HG02610 (cell line): ENCODE data around the gene TPSAB1.

Experiments used
- ATAC-seq: cut with Tn5 transposase; IDR thresholded peaks from one replicate; pipeline ENCODE4 v1.9.1; 2021; ENCODE audit warnings: mild to moderate bottlenecking, moderate library complexity; ENCODE audit not compliant: unreplicated experiment

TPSAB1 gene

DNA sequence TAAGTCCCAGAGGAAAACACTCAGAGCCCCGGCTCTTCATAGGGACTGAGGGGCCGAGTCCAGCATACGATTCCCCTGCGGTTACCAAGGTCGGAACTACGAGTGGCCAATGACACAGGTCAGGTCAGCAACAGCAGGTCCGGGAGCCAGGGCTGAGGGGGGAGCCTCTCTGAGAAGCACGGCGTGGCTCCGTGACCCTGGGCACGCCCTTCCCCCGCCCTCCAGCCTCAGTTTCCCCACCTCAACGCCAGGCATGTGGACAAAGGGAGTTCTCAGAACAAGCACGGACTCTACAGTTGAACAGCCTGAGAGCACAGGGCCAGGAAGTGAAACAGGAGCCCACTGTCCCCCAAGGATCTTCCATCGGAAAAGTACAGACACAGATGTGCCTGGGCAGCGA is 41.0 kb downstream of the TPSAB1 start:
- no peak for ATAC-seq

DNA sequence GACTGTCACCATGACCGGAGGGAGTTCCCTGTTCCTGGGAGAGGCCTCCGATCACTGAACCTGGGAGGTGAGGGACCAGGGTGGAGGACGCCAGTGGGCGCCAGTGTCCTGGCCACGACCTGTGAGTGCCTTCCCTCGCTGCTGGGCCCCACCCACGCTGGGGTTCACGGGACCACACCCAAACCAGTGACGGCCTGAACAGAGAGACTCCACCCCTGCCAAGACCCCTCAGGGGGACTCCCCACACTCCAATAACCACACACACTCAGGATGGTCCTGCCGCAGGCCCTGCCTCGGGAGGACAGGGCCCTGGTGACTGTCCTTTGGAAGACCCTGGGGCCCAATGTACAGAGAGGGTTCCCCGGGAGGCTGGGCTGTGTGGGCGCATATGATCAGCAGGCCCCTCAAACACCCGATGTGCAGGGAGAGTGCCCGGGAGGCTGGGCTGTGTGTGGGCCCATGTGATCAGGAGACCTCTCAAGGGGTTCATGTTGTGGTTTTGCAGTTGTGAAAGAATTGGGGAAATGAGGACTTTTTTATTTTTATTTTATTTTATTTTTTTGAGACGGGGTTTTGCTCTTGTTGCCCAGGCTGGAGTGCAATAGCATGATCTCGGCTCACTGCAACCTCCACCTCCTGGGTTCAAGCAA is 41.9 kb downstream of the TPSAB1 start:
- ATAC-seq = no peak

DNA sequence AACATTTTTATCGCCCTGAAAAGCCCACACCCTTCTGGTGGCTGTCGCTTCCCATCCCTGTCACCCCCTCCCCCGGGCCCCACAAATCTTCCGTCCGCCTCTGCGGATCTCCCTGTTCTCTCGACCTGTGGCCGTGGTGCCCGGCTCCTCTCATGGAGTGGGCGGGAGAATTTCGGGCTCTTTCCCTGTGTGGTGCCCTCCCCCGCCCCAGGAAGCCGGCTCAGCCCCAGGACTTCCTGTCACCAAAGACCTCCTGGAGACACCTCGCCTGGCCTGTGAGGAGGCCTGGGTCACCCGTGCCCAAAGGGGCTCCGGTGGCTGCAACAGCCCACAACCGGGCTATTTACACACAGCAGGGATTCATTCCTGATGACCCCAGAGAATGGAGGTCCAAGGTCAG is 42.8 kb downstream of the TPSAB1 start:
- ATAC-seq = no peak

DNA sequence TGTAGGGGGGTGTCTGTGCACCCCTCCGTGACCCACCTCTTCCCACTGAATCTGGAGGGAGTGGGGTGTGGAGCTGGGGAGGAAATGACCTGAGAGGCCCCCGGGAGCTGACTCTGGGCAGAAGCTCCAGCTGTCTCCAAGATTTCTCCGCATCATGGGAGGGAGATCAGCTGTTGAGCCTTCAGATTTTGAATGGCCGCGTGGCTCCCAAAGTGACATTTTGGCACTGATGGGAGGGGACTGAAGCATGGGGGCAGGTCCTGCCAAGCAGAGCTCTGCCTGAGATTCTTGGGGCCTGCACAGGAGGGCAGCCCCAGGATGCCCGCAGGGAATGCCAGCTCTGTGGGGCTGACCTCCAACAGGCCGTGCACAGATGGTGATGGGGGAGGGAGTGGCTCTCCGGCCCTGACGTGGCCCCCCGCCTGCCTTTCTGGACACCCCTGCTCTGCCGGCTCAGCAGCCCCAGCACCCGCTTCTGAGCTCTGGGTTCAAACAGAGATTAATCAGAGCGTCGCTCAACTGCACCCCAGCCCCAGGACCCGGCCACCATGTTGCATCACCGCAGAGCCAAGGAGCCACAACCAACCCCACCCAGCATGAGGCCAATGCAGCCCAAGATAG is 43.6 kb downstream of the TPSAB1 start:
- ATAC-seq = no peak

DNA sequence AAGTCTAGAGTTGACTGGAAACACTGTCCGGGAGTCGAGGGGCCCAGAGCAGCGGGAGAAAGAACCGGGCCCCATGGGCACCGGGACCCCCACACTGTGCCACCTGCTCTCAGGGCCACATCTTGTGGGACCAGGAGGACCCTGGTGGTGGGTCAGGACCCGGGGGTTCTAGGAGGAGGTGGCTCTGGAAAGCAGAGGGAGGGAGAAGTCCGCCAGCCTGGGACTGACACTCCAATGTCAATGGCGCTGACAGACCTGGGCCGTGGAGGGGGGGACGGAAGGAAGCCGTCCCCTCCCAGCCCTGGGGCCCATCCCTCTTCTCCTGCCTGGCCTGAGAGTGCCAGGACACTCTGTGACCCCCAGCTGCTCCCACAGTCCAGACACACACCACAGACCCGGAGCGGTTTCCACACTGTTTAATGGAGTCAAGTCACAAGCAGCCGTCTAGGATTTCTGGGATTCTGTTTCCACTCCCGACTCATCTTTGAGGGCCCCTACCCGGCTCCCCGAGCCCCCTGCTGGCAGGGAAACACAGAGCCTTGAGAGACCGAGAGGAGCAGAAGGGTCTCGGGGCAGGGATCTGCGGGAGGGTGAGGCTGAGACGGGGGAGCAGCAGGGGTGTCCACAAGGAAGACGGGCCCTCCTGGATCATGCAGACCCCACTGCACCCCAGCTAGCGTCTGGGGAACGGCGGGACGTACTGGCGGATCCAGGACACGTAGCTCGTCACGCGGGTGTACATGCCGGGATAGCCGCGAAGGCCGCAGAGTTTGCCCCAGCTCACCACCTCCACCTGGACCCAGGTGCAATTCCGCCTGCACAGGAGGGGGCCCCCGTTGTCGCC is 45.4 kb downstream of the TPSAB1 start:
- ATAC-seq = no peak

DNA sequence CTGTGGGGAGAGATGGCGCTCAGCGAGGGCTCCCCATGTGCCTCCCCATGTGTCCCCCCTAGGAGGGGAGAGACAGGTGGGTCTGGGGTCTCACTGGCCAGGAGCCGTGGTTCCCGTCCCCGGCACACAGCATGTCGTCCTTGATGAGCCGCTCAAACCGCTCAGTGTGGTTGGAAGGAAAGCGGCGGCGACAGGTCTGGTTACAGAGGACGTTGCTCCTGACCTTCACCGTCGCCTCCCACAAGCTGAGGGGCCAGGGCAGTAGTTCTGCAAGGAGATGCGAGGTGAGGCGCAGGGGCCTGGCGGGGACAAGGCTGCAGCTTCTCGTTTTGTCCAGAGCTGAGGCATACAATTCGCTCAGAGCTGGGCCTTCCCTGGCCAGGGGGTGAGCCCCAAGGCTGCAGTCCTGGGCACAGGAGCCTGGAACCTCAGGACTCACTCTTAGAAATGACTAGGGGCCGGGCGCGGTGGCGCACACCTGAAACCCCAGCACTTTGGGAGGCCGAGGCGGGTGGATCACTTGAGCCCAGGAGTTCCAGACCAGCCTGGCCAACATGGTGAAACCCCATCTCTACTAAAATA is 46.1 kb downstream of the TPSAB1 start:
- ATAC-seq = no peak

DNA sequence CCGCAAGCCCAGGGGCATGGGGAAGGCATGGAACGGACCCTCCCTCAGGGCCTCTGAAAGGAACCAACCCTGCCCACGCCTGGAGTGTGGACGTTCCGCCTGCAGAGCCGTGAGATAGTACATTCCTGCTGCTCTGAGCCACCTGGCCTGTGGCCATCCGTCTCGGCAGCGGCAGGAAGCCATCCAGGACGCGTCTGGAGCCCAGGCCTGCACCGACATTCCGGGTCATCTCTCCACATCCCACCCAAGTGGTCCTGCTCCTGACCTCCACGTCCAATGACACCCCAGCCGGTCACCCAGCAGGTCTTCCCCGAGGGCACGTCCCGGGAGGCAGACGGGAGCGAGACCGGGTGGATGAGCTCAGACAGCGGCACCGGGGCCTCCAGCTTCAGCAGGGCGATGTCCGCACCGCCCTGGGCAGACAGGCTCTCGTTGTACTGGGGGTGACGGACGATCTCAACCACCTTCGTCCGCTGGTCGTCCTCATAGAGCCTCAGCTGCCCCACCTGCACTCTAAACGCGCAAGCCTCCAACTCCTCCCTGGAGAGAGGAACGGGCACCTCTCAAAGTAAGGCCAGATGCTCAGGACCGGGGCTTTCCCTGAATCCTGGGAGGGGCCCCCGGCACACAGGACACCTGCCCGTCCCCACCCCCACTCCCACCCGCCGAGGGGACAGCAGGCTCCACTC is 47.6 kb downstream of the TPSAB1 start:
- ATAC-seq = no peak

DNA sequence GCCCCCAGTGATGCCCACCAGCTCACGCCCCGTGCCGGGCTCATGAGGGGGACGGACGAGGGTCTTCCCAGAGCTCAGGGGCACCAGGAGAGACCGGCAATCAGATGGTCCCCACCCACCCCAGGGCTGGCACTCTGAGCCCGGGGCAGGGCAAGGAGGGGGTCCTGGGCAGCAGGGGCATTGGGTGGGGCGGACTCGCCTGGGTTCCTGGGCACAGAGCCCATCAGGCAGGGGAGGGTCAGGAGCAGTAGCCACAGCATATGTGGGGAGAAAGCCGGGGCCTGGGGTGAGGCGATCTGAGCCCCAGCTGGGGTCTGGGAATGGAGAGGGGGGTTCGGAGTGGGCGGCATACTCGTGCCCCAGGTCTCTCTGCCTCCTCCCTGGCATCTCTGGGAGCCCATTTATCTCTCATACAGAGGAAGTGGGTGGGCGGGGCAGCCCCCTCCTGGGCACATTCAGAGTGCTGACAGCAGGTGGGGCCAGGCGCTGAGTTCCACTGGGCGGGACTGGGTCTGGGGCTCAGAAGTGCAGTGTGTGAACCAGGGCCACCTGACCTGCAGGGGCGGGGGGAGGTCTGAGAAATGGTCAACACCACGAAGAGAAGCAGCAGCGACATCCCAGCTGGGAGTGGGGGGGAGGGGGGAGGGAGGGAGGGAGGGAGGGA is 48.4 kb downstream of the TPSAB1 start:
- ATAC-seq = no peak

DNA sequence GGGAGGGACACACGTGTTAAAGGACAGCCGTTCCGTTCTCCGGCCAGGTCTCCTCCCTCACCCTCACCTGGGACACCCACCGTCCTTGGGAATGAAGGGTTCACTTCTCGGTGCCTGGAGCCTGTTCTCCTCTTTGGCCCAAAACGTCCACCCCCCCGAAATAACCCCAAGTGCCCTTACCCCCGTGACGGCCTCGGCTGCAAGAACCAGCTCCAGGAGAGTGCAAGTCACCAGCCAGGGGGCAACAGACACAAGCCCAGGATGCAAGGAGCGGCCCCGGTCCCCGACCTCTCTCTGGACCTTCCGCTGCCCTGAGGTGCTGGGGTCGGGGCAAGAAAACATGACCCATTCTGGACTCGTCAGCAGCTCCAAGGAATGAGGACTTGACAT is 49.0 kb downstream of the TPSAB1 start:
- ATAC-seq = no peak

DNA sequence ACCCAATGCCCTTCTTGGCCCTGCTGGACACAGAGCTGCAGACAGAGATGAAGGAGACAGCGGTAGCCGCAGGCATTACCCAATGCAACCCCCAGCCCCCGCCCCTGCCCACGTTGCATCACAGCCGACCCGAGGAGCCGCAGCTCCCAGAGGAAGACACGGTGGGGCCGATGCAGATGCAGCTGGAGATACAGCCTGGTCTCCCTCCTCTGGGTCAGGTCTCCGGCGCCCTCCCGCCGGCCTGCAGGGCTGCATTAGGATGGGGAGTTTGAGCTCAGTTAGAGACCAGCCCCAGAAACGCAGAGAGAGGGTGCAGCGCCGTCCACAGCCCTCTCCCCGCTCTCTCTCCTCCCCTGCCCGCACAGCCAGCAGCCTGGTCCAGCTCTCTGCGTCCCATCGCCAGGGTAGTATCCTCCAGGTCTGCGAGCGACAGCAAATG is 49.6 kb downstream of the TPSAB1 start:
- no peak for ATAC-seq

DNA sequence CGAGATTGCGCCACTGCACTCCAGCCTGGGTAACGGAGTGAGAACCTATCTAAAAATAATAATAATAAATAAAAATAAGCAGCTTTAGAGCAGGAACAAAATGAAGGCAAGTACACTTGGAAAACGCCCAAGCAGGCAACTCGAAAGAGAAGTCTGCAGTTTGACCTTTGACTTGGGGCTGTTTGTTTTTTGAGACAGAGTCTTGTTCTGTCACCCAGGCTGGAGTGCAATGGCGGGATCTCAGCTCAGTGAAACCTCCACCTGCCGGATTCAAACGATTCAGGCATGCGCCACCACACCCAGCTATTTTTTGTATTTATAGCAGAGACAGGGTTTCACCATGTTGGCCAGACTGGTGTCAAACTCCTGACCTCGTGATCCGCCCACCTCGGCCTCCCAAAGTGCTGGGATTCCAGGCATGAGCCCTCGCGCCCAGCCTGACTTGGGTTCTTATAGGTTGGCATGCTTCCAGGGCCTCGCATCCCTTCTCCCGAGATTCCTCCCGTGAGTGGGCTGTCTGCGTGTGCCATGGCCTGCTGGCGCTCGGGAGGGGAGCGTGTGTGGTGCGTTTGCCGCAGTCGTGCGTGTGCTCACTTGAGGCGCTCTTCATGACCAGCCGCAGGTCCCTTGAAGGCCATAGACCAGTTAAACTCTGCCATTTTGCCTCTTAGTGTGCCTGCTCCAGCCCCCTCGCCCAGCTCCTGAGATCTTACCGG is 50.5 kb downstream of the TPSAB1 start:
- no peak for ATAC-seq

DNA sequence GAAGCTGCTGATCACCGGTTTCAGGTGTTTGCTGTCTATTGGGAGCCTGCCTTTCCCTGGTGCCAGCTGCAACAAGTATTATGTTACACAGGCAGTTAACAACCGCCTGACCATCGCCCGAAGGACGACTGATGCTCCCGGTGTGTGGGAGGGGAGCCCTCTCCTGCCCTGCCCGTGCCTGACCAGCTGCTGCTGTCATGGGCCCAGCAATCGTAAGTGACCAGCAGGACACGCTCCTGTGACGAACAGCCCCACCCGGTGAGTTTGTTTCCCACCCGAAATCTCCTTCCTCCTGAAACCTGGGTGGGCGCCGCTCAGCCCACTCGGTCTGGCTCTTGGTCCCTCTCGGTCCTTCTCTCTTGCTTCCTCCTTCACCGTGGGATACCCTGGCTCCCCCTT is 51.1 kb downstream of the TPSAB1 start:
- ATAC-seq = no peak
